Transverse colon (tissue), 4 donors: ENCODE results near the gene TPRKB.

Experiments used
- CTCF ChIP-seq, 5 experiments: fragments of 200-600 bp in 3 of 5; fragments of 450-650 bp in 2 of 5; sonication (generic) in 3 of 5; IDR thresholded peaks; 1 replicate in 2 of 5; 2 replicates in 3 of 5; pipeline ENCODE4 v1.5.1; 2016 to 2017; ENCODE audit warnings: antibody characterized with exemption in 5 of 5, inconsistent platforms in 3 of 5, mild to moderate bottlenecking in 2 of 5, moderate library complexity in 1 of 5
- POLR2AphosphoS5 ChIP-seq, 3 donors: sonication (generic); formaldehyde crosslinking; IDR thresholded peaks; one replicate each; pipeline ENCODE4 v1.6.1; 2016; ENCODE audit warnings: antibody characterized with exemption in 3 of 3

GRCh38 chr2:73705091-73705490, 32.1 kb downstream of the TPRKB start:
- TF ChIP-seq CTCF (IDR thresholded peaks at IDR 0.05) (no peak), POLR2AphosphoS5 (IDR thresholded peaks at IDR 0.05) (no peak)
